NB4 (cell line): ENCODE data around the gene FCSK.
A peak's percentile ranks its signal among the peaks of the same experiment; 100 is the strongest.

ENCODE experiments used
- DNase-seq: peaks from one replicate; pipeline ENCODE4 v3.0.0; 2010; ENCODE audit warnings: low read depth
- H3K4me3 ChIP-seq: one replicate; pipeline ENCODE4 v1.5.1; 2011; ENCODE audit warnings: mild to moderate bottlenecking, low read depth, low read length, moderate library complexity
- MYC ChIP-seq: IDR thresholded peaks from 2 replicates; pipeline ENCODE4 v1.6.1; 2011; ENCODE audit warnings: low read depth, low read length
- POLR2A ChIP-seq: IDR thresholded peaks from 2 replicates; pipeline ENCODE4 v1.6.1; 2011; ENCODE audit warnings: mild to moderate bottlenecking; ENCODE audit not compliant: insufficient read length; ENCODE audit errors: extremely low read depth
- TF ChIP-seq, protein P1 (sequence below): IDR thresholded peaks from one replicate; pipeline ENCODE4 v1.5.1; 2012; ENCODE audit warnings: low read depth, low read length
- TF ChIP-seq, protein P2 (sequence below): IDR thresholded peaks from 2 replicates; pipeline ENCODE4 v1.6.1; 2011; ENCODE audit warnings: low read depth, low read length

Gene FCSK

DNA sequence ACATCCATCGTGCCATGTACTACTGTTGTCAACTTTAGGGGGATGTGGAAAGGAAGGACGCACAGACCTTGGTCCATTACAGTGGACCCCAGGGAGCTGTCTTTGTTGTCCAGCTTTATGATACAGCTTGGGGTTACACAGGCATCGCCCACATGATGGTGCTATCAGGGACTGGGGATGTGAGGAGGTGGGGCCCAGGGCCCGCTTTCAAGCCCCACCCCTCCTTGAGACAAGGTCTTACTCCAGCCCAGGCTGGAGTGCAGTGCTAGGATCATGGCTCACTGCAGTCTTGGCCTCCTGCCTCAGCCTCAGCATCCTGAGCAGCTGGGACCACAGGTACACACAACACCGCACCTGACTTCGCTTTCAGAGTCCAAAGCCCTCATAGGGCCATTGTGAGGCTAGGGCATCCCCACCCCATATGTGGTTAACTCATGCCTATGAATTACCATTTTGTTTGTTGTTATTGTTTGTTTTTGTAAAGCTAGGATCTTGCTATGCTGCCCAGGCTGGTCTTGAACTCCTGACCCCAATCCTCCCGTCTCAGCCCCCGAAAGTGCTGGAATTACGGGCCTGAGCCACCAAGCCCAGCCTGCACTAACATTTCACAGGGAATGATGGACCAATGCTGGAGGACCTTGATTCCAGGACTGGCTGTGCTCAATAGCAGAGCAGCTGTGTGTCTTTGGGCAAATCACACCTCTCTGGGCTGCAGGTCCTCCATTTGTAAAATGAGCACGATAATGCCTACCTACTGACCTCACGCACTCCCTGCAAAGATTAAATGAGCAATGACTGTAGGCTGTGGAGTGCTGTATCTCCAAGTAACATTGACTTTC, 32.7 kb upstream of the FCSK start:
- DNase-seq = no peak
- no peak overlapping the region for H3K4me3 ChIP-seq
- TF ChIP-seq MYC (no peak), POLR2A (no peak)
- TF ChIP-seq, protein P1, sequence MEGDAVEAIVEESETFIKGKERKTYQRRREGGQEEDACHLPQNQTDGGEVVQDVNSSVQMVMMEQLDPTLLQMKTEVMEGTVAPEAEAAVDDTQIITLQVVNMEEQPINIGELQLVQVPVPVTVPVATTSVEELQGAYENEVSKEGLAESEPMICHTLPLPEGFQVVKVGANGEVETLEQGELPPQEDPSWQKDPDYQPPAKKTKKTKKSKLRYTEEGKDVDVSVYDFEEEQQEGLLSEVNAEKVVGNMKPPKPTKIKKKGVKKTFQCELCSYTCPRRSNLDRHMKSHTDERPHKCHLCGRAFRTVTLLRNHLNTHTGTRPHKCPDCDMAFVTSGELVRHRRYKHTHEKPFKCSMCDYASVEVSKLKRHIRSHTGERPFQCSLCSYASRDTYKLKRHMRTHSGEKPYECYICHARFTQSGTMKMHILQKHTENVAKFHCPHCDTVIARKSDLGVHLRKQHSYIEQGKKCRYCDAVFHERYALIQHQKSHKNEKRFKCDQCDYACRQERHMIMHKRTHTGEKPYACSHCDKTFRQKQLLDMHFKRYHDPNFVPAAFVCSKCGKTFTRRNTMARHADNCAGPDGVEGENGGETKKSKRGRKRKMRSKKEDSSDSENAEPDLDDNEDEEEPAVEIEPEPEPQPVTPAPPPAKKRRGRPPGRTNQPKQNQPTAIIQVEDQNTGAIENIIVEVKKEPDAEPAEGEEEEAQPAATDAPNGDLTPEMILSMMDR = no peak
- TF ChIP-seq, protein P2, sequence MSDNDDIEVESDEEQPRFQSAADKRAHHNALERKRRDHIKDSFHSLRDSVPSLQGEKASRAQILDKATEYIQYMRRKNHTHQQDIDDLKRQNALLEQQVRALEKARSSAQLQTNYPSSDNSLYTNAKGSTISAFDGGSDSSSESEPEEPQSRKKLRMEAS = no peak

DNA sequence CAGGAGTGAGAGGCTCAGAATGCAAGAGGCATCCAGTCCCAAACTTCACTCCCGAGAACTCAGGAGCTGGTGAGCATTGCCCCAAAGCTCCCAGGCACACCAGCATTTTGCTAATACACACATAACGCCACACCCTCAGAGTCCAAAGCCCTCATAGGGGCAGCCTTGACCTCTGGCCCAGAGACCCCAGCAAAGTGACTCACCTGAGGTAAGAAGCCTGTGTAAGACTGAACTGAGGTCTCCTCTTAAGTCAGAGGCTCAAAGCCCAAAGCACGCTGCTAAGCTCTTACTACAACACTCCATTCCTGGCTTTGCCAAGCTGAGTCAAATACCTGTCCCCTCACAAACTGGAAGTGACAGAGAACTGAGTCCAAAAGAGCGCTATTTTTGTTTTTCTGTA, 31.9 kb upstream of the FCSK start:
- TF ChIP-seq, protein P2 = no peak
- TF ChIP-seq MYC = no peak
- no peak for DNase-seq
- no peak overlapping the region for H3K4me3 ChIP-seq

DNA sequence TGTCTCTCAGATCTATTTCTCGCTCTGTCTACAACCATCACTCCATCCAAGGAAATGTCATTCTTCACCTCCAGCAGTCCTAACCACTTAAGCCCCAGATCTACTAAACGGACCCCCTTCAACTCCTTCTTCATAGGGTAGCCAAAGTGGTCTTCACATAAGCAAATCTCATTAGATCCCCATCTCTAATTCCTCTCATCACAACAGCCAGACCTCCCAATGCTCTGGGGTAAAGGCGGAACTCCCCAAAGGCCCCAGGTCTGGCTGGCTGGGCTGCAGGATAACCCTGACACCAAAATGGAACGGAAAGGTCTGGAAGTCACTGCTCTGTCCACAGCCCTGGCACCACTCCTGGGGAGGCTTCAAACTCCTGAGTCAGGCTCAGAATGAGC, 26.6 kb upstream of the FCSK start:
- TF ChIP-seq, protein P1 = no peak
- TF ChIP-seq, protein P2 = no peak
- TF ChIP-seq POLR2A = no peak
- TF ChIP-seq MYC = no peak
- DNase-seq = no peak
- H3K4me3 ChIP-seq = peak overlapping the region; percentile 29

DNA sequence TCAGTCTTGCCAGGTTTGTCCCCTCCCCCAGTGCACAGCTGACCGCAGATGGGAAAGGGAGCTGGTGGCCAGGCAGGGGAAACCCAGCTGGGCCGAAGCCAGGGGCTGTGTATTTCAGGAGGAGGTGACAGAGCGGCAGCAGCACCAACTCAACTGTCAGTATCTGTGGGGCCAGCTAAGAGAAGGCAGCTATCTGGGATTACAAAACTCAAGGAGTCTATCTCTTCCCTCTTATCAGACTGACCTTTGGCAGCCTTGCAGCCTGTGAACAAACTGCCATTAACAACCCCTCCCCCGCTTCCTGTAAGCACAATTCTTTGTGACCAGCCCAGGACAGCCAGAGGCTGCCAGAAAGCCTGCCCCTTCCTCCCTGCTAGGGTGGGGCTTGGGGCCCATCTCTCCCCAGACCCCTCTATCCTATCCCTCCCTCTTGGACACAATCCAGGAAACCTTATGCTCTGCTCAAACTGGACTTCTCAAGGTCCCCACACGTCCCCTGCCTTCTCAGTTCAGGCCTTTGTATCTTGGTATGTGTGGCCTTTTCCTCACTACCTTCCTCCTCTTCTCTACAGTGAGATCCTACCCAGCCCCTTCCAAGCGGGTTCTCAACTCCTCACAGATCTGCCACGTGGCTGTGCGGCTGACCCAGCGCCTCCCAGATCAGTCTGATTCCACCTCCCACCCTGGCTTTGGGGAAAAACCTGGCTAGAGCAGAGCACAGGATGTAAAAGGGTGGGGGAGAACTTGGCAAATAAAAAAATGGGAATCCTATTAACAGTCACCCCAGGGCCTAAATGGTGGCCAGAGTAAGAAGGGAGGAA, 26.0 kb upstream of the FCSK start:
- DNase-seq = peak; percentile 100
- TF ChIP-seq MYC (peak; percentile 83), POLR2A (peak; percentile 31)
- TF ChIP-seq, protein P1 = no peak
- TF ChIP-seq, protein P2 = peak; percentile 90
- peak overlapping the region; percentile 52 for H3K4me3 ChIP-seq

DNA sequence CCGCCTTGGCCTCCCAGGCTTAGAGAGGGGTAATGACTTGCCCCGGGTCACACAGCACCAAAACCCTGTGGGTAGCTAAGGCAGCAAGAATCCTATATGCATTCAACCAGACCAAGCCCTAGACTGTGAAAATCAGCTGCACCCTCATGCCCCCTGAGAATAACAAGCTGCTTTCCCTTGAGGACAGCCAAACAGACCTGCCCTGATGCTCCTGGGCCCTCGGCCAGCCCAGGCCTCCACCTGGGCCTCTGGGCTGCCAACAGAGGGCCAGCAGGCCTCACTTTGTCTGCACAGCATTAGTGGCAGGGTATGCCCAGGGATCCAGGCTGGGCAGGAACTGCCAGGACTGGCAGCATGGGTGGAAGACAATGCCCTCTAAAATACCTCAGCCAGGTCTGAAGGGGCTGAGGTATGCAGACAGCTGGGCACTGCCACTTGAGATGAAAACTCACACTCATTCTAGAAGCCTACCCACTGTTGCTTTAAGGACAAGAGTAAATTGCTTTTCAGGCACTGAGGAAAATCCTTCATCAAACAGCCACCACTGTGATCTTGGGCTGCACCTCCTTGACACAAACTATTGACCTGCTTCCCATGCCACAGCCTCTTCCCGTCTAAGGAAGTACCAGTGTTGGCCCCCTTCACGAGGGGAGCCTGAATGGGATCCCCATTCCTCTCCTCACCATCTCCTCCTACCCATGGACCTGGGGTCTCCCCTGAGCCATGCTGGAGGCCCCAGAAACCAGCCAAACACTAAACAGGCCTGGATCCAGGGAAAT, 24.3 kb upstream of the FCSK start:
- H3K4me3 ChIP-seq = peak overlapping the region; percentile 37
- DNase-seq = peak; percentile 37
- no peak for TF ChIP-seq POLR2A
- TF ChIP-seq, protein P1 = no peak
